ENCODE data around the gene DNAH5.
A peak's percentile ranks its signal among the peaks of the same experiment; 100 is the strongest.
"Not testable (repeated sequence)": the region's sequence is repeated elsewhere in the genome, so short reads cannot be mapped to it uniquely, and the experiment has no call there.

DNAH5 gene

DNA sequence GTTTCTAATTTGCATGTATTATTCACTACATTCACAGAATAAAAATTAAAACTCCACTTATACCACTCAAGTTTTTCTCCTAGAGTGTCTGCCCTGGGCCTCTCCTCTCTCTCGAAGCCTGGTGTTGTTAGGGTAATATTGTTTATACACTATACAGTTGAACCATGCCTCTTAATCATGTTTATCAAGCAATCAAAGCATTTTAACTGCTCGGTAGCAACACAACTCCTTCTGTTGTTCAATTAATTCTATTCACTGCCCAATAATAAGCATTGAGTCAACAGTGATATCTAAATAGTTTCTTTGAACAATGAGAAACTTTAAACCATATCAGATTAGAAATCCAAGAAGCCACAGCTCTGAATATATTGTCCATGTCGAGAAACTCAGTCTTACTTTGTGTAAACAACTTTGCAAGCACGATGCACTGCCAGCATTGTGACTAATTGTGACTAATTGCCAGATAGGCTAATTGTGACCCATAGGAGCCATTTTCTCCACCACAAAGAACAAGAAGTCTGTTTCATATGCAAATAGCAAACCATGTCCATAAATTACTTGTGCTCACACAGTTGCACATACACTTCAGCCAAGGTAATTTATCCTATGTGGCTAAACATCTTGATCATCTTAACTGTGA lies at the start of gene DNAH5:
DNAH5 (minus strand) TSS at position 129 of the 640 bp plus-strand sequence. CDS start 250 bp downstream, outside the sequence.
- no peak for DNase-seq

GRCh38 chr5:13993926-13994325 lies 49.4 kb upstream of the DNAH5 start:
- DNase-seq, result no peak

DNA sequence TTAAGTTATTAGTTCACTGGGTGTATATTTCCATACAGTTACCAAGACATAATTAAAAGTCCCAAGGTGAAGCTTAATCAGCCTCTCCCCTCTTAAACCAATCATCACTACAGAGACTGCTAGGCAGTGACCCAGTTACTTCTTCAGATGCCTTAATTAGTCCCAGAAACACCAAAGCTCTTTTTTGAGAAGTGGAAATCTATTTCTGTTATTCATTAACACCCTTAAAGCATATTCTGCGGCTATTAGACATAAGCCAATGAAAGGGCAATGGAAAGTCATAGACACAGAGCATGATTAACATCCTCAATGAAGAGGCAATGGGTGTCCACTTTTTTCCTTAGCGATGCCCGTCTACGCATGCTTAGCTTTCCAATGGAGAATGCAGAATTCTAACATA lies 48.3 kb upstream of the DNAH5 start:
- no peak for DNase-seq

- no peak for DNase-seq
Measured at GRCh38 chr5:13991365-13991764, 46.9 kb upstream of the DNAH5 start.

- DNase-seq, result no peak
Measured at GRCh38 chr5:13990896-13991295, 46.4 kb upstream of the DNAH5 start.

GRCh38 chr5:13989832-13990231 lies 45.3 kb upstream of the DNAH5 start:
- no peak for DNase-seq

DNA sequence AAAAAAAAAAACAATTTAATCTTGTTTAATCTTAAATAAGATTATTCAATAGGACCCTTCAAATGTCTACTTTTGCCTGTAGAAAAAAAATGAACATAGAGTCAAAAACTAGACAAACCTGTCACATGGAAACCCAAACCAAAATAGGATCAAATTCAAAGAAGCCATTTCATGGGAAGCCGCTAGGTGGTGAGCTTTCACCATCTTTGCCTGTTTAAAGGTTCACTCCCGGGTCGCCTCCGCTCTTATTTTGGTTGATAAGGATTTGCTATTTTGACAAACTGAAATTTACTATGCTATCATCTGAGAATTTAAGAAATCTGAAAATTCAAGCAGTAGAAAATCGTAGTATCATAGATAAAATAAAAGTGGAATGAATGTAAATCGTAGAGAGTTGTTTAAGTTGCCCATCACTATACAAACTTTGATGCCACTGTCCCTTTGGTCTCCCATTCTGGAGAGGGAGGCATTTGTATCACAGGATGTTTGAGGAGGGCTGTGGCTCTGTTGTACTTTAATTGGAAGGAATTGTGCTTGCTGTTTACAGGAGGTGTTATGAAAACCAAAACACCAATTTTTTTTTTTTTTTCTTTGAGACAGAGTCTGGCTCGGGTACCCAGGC lies 43.5 kb upstream of the DNAH5 start:
- DNase-seq, result peak; percentile 70

DNA sequence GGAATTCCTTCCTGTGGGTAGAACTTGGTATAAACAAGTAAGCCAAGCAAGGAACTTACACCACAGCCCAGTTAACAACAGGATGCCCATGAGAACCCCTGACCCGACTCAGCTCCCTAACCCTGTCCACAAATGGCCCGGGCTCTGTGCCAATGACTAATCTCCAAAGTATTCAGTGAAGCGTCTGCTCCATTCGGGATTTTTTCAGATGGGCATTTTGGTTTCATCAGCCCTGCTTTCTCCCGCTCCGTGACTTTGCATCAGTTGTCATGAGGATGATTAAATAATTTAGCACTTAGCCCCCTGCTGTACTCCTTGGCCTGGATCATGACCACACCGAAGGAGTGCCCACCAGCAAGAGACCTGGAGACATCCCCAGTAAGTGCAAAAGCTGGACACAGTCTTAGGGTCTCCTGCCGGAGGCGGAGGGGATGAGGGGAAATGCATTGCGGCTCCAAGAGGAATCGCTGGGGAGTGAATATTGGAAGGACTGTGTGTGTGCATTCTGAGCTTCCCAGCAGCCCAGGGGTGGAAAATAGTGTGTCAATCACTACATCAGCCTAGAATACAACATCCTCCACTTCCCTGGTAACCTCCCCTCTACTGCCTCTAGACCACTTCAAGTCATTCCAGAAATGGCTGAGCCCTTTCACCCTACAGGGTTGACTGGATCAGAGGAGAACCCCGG lies 41.4 kb upstream of the DNAH5 start:
- no peak for DNase-seq

DNA sequence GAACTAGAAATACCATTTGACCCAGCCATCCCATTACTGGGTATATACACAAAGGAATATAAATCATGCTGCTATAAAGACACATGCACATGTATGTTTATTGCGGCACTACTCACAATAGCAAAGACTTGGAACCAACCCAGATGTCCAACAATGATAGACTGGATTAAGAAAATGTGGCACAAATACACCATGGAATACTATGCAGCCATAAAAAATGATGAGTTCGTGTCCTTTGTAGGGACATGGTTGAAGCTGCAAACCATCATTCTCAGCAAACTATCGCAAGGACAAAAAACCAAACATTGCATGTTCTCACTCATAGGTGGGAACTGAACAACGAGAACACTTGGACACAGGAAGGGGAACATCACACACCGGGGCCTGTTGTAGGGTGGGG lies 40.4 kb upstream of the DNAH5 start:
- not testable (repeated sequence) for DNase-seq

DNA sequence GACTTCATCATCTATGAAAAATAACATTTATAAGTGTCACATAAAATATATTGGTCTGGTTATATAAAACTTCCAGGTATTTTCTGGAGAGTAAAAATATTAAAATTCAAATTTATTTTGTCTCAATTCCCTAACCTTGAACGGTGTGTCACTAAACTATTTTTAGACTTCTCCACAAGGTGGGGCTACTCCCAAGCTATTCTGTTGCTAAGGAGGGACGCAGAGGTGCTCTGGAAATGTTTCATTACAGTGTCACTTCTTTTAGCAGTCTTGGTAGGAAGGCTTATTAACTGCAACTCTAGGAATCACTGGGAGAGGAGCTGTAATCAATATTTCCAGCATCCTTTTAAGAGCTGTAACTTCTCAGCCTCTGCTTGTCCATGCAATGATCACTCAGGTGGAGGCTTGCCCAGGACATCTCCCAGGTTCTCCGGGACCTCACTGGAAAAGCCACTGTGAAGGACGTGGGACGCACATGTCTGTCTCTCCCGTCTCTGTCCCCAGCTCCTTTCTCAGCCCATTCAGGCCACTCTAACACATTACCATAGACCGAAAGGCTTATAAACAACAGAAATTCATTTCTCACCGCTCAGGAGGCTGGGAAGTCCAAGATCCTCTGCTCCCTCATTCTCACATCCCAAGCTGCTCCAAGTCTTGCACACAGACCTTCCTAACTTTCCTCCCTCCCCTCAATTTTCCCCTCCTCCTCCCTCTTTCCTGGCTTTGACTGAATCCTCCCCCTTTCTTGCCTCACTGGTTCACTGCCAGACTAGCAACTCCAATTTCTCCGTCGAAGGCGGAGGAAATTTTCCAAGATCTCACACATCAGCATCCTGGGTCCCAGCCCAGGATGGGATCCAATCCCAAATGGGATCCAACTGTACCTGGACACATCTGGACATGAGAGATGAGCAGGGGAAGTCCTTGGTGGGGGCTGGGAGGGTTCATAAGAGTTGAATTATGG lies 32.7 kb upstream of the DNAH5 start:
- DNase-seq, result no peak

- no peak for DNase-seq
Measured at GRCh38 chr5:13976223-13976622, 31.7 kb upstream of the DNAH5 start.

DNA sequence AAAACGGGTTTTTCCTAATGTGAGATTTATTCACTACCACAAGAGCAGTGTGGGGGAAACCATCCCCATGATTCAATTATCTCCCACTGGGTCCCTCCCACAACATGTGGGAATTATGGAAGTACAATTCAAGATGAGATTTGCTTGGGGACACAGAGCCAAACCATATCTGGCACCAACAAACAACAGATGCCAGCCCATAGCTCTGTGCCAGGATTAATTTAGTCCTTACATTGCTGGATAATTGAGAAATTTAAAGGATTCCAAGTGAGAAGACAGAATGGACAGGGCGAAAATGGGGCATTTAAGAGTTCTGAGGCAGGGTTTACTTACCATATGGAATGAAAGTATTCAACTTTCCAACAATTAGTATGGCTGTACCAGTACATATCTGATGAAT lies 30.8 kb upstream of the DNAH5 start:
- DNase-seq, result no peak

DNA sequence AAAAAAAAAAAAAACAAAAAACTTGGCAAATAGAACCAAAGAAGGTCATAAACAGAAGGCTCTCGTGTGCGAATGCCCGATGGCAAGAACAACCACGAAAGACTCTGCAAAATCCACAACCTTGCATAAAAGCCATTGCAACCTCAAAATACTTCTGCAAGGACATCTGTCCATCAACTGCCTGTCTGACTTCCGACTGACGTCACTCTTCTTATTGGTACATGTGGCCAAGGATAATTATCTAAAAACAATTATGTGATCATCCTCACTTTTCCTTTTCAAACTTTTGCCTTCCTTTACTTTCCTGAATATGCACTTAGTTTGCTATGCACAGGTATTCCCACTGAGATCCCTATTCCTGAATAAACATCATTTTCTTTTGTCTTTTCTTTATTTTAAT lies 29.2 kb upstream of the DNAH5 start:
- no peak for DNase-seq

DNA sequence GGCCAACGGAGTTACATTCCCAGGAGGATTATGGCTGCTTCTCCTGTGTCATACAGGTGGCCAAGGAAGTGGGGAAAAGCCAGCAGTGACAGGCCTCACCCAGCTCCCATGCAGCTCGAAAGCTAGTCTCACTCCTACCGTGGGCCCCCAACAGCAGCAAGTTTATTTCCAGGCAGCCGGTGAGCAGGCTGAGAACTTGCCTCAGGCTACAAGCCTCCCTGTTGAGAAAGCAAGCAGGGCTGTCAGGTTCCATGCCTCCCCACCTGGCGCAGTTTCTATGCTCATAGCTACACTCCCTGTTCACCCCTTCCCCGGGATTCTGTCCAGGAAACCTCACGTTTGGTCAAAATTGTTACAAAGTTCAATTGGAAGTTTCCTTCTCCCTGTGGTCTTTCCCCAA lies 27.5 kb upstream of the DNAH5 start:
- no peak for DNase-seq

DNA sequence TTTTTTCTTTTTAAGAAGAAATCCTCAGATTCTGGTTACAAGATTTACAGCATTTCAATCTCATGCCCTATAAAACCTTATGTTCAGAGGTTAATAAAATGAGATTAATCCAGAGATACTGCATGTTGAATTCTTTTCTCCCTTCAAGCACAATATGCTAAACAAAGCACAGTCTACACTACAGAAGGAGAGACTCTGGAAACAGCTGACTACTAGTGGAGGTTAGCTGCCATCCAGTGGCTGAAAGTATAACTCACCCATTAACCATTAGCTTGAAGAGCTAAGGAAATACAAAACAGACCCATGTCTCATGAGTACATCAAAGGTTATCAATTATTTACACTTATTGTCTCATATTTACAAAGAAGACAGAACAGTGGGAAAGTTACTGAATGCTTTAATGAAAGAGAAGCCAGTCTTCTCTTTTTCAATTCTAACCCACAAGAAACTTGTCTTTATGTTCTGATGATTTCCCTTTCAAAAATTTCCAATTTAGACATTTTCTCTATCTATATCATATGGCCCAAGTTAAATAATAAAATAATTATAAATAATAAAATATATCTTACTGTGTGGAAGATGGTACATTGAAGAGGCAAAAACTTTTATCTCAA lies 12.7 kb upstream of the DNAH5 start:
- DNase-seq, result peak; percentile 61

DNA sequence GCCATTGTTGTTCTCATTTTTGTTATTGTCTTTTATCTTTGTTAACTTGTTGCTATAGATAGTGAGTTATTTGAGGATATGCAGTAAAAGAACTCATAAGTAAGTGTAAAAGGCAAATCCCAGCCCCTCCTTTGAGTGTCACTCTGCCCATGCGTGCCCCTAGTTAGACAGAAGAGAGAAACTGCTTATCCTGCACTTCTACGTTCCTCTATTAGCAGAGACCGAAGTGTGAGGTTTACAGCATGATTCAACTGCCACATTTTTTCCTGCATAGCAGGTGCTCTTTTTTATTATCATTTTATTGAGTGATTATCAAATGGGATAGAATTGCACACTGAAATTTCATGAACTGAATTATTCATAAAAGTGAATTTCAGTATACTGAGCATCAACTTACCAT lies 12.0 kb upstream of the DNAH5 start:
- DNase-seq, result no peak

DNA sequence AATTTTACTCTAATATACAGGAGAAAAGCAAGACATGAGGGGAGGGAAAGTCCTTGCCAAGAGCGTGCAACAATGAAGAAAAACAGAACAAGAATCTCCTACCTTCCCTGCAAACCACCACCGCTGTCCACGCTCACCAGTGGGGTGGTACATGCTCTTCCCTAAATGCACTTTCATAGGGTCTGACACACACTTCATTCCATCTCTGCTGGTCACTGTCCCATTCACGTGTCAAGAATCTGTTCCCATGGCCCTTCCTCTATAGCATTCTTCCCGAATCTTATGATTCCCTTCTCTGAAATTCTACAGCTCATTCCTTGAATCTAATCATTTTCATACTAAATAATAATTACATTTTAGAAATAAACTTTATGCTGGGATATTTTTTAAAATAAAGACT lies 11.4 kb upstream of the DNAH5 start:
- DNase-seq, result no peak

DNA sequence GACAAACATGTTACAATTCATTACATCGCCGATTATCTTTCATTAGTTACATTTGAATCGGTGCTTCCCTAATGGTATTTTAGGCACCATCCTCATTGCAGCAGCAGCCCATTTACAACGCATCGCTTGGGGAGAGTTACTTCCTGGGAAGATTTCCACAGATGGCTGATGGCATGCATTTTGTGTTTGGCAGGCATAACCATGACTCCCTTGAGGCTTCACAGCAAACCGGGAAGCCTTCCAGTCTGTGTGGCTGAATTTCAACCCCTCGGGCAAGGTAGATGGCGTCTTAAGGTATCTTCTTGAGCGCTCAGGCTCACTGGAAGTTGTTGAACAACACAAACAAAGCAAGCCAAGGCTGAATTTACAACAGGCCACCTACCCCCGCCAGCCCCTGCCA lies 1.6 kb upstream of the DNAH5 start:
- no peak for DNase-seq

DNA sequence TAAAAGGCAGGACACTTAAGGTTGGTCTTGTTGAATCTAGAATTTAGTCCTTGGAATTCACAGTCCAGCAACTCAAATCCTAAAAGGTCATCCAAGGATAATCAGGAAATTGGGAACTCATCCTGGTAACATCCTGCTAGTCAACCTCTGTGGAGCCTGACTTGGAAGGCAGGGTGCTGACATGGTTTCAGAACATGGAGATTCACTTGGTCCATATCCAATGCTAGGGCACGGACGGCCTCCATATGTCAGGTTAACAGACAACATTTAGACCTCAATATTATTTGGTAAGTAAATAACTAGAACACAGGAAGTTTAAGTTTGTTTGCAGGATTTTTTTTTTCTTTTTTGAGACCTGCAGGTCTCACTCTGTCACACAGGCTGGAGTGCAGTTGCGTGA lies 783 bp upstream of the DNAH5 start:
- no peak for DNase-seq

GRCh38 chr5:13943676-13944075 lies 812 bp downstream of the DNAH5 start:
- no peak for DNase-seq

GRCh38 chr5:13941468-13941867 lies 3.0 kb downstream of the DNAH5 start:
- DNase-seq, result no peak

DNA sequence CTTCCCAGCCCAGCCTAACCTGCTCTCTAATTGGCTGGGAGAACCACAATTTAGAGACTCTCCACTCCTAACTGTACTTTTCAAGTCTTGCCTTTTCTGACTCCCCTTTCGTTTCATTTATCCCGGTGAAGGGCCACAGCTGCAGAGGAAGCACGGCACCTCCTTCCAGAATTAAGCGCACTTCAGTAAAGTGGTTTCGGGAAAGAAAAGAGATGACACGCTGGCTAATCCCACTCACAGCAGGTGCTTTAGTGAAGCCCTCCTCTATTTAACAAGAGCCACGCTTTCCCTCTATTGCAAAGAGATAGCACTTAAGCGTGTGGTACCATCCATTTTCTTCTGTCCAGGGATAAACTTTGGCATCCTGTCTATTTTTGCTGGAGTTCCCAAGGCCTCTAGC lies 4.8 kb downstream of the DNAH5 start:
- peak; percentile 35 for DNase-seq

GRCh38 chr5:13934921-13935320 lies 9.6 kb downstream of the DNAH5 start:
- DNase-seq, result no peak
